Mesothelial cell of epicardium (in vitro differentiated cells): ENCODE results near the gene BATF. TPM values are rescaled to one million over a fixed set of nuclear protein-coding genes. Genes with fewer than 3 reads are reported as not detected.

ENCODE experiments used
- DNase-seq, 2 experiments: peaks; one replicate each; pipeline ENCODE4 v3.0.0; 2021; ENCODE audit warnings: low spot score in 2 of 2; ENCODE audit not compliant: unreplicated experiment in 2 of 2
- H3K27ac Mint-ChIP-seq: 2 replicates; pipeline ENCODE4 v1.8.0; 2021; ENCODE audit warnings: mixed read lengths
- H3K27me3 Mint-ChIP-seq: 2 replicates; pipeline ENCODE4 v1.8.0; 2021; ENCODE audit warnings: low read depth, mixed read lengths
- H3K36me3 Mint-ChIP-seq: 2 replicates; pipeline ENCODE4 v1.8.0; 2021; ENCODE audit warnings: mixed read lengths
- H3K4me1 Mint-ChIP-seq: 2 replicates; pipeline ENCODE4 v1.8.0; 2021; ENCODE audit warnings: mixed read lengths
- H3K4me3 Mint-ChIP-seq: 2 replicates; pipeline ENCODE4 v1.8.0; 2021; ENCODE audit warnings: mild to moderate bottlenecking, moderate library complexity, mixed read lengths
- H3K9me3 Mint-ChIP-seq: 2 replicates; pipeline ENCODE4 v1.8.0; 2021; ENCODE audit warnings: mixed read lengths
- CTCF ChIP-seq: fragments of 200-600 bp; sonication (generic); IDR thresholded peaks from one replicate; pipeline ENCODE4 v1.5.0; 2021; ENCODE audit warnings: antibody characterized with exemption; ENCODE audit not compliant: unreplicated experiment
- total RNA-seq: library from RNA; stranded (reverse); gene quantifications from 3 replicates; pipeline ENCODE4 v1.2.1, GENCODE V29; 2021

Gene BATF
- total RNA-seq, 1 donor from 2014 or later = 1.4 TPM

DNA sequence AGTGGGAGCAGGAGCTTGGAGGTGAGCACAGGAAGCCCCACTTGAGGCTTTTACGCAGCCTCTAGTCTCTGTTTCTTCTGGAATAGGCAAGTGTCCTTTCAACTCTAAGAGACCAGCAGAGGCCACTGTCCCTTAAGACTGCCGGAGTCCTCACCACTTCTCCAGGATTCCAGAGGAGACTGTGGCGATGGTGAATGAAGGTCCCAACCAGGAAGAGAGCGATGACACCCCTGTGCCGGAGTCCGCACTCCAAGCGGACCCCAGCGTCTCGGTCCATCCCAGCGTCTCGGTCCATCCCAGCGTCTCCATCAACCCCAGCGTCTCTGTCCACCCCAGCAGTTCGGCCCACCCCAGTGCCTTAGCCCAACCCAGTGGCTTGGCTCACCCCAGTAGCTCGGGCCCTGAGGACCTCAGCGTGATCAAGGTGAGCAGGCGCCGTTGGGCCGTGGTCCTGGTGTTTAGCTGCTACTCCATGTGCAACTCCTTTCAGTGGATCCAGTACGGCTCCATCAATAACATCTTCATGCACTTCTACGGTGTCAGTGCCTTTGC is 56.6 kb downstream of the BATF start:
- no peaks in the 10 kb centered on the region for H3K36me3 Mint-ChIP-seq
- DNase-seq = no peak
- peaks cover 5% of the 10 kb centered on the region for H3K27me3 Mint-ChIP-seq
- no peak overlapping the region for H3K4me3 Mint-ChIP-seq
- H3K4me1 Mint-ChIP-seq = peaks cover 18% of the 10 kb centered on the region
- TF ChIP-seq CTCF = no peak
- H3K27ac Mint-ChIP-seq = no peak overlapping the region
- no peaks in the 10 kb centered on the region for H3K9me3 Mint-ChIP-seq

DNA sequence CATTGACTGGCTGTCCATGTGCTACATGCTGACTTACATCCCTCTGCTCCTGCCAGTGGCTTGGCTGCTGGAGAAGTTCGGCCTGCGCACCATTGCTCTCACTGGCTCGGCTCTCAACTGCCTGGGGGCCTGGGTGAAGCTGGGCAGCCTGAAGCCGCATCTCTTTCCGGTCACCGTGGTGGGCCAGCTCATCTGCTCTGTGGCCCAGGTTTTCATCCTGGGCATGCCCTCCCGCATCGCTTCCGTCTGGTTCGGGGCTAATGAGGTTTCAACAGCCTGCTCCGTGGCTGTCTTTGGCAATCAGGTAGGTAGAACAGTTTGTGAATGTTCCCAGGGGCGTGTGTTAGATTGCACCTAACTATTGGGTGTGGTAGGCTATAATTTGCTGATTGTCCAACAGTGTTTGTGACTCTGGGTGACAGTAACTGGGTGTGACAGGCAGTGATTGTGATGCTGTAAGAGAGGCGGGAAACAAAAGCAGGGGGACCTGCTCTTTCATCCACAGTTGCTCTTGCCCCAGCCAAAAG is 57.1 kb downstream of the BATF start:
- Mint-ChIP-seq H3K27ac (no peak overlapping the region), H3K4me3 (no peak overlapping the region)

DNA sequence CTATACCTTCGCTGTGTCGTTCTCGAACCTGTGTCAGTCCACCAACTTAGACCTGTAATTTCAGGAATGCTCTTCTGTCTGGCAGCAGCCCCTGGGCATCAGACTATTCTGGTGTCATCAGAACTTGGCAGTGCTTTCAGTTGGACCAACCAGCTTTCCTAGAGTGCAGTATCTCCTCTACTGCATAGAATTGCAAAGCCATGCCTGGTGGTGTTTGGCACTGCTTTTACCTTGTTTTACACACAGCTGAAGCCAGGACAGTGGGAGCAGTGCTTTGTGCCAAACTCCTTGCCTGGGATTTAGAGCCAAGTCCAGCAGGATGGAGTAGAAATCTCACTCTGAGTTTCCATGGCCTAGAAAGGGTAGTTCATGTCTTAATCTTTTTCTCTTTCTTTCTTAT is 57.6 kb downstream of the BATF start:
- no peak for TF ChIP-seq CTCF
- no peaks in the 10 kb centered on the region for H3K9me3 Mint-ChIP-seq
- no peak overlapping the region for H3K27ac Mint-ChIP-seq
- H3K4me3 Mint-ChIP-seq = no peak overlapping the region
- H3K4me1 Mint-ChIP-seq = peaks cover 24% of the 10 kb centered on the region
- no peaks in the 10 kb centered on the region for H3K36me3 Mint-ChIP-seq
- DNase-seq = no peak
- peaks cover under 1% of the 10 kb centered on the region for H3K27me3 Mint-ChIP-seq

More for the DNA sequence above, 57.1 kb downstream of the BATF start:
- no peaks in the 10 kb centered on the region for H3K9me3 Mint-ChIP-seq
- no peak for DNase-seq
- no peak for TF ChIP-seq CTCF
- H3K36me3 Mint-ChIP-seq = no peaks in the 10 kb centered on the region
- peaks cover 19% of the 10 kb centered on the region for H3K4me1 Mint-ChIP-seq
- peaks cover 5% of the 10 kb centered on the region for H3K27me3 Mint-ChIP-seq

GRCh38 chr14:75587388-75587787 is 65.1 kb downstream of the BATF start:
- DNase-seq = no peak
- peaks cover 9% of the 10 kb centered on the region for H3K4me1 Mint-ChIP-seq
- peaks cover 6% of the 10 kb centered on the region for H3K9me3 Mint-ChIP-seq
- no peak overlapping the region for H3K27ac Mint-ChIP-seq
- H3K27me3 Mint-ChIP-seq = no peaks in the 10 kb centered on the region
- H3K4me3 Mint-ChIP-seq = no peak overlapping the region
- no peak for TF ChIP-seq CTCF
- H3K36me3 Mint-ChIP-seq = no peaks in the 10 kb centered on the region

DNA sequence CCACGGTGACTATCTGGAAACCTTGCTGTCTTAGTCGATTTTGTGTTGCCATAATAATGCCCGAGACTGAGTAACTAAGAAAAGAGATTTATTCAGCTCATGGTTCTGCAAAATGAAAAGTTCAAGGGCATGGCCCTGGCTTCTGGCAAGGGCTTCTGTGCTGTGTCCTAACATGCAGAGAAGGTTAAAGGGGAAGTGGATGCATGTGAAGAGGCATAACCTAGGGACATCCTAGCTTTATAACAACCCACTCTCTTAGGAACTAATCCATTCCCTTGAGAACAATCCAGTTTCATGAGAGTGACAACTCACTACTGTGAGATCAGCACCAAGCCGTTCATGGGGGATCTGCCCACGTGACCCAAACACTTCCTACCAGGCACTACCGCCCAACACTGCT is 67.7 kb downstream of the BATF start:
- no peak for DNase-seq

More for the DNA sequence above, 67.7 kb downstream of the BATF start:
- no peaks in the 10 kb centered on the region for H3K27me3 Mint-ChIP-seq
- H3K4me3 Mint-ChIP-seq = no peak overlapping the region
- H3K27ac Mint-ChIP-seq = no peak overlapping the region
- no peak for TF ChIP-seq CTCF
- peaks cover 3% of the 10 kb centered on the region for H3K4me1 Mint-ChIP-seq
- peaks cover 5% of the 10 kb centered on the region for H3K36me3 Mint-ChIP-seq
- H3K9me3 Mint-ChIP-seq = peaks cover 12% of the 10 kb centered on the region
